Measurements from ENCODE around the gene SAXO1.

DNA sequence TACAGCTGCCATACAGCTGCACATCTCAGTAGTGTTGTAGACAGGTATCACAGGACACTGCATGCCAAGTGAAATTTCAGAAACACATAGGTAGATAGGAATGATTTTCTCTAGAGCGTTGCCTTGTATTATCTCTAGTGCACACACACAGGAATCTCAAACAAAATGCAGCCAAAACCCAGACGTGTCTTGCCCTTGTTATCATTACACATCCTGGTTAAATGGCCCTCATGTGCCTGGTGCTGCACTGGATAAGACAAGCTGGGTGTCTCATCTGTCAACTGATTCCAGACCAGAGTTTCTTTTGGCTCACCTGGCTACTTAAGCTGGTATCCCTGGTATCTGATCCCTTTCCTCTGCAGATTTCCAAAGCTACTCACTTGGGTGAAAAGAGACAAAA is 59.7 kb downstream of the SAXO1 start:
- TF ChIP-seq, protein P1, sequence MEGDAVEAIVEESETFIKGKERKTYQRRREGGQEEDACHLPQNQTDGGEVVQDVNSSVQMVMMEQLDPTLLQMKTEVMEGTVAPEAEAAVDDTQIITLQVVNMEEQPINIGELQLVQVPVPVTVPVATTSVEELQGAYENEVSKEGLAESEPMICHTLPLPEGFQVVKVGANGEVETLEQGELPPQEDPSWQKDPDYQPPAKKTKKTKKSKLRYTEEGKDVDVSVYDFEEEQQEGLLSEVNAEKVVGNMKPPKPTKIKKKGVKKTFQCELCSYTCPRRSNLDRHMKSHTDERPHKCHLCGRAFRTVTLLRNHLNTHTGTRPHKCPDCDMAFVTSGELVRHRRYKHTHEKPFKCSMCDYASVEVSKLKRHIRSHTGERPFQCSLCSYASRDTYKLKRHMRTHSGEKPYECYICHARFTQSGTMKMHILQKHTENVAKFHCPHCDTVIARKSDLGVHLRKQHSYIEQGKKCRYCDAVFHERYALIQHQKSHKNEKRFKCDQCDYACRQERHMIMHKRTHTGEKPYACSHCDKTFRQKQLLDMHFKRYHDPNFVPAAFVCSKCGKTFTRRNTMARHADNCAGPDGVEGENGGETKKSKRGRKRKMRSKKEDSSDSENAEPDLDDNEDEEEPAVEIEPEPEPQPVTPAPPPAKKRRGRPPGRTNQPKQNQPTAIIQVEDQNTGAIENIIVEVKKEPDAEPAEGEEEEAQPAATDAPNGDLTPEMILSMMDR (IDR thresholded peaks at IDR 0.05; ENCODE audit: poor library complexity, severe bottlenecking) = no peak
- TF ChIP-seq SMC3 (conservative IDR thresholded peaks at IDR 0.05; ENCODE audit: poor library complexity) (no peak), MXI1 (conservative IDR thresholded peaks at IDR 0.05; ENCODE audit: poor library complexity, severe bottlenecking) (no peak), POLR2AphosphoS5 (IDR thresholded peaks at IDR 0.05) (no peak), EZH2 (IDR thresholded peaks at IDR 0.05; ENCODE audit: borderline replicate concordance, insufficient read depth, low read length, poor library complexity, severe bottlenecking) (no peak), TAF1 (IDR thresholded peaks at IDR 0.05; ENCODE audit: low read depth) (no peak)
- TF ChIP-seq, protein P2, sequence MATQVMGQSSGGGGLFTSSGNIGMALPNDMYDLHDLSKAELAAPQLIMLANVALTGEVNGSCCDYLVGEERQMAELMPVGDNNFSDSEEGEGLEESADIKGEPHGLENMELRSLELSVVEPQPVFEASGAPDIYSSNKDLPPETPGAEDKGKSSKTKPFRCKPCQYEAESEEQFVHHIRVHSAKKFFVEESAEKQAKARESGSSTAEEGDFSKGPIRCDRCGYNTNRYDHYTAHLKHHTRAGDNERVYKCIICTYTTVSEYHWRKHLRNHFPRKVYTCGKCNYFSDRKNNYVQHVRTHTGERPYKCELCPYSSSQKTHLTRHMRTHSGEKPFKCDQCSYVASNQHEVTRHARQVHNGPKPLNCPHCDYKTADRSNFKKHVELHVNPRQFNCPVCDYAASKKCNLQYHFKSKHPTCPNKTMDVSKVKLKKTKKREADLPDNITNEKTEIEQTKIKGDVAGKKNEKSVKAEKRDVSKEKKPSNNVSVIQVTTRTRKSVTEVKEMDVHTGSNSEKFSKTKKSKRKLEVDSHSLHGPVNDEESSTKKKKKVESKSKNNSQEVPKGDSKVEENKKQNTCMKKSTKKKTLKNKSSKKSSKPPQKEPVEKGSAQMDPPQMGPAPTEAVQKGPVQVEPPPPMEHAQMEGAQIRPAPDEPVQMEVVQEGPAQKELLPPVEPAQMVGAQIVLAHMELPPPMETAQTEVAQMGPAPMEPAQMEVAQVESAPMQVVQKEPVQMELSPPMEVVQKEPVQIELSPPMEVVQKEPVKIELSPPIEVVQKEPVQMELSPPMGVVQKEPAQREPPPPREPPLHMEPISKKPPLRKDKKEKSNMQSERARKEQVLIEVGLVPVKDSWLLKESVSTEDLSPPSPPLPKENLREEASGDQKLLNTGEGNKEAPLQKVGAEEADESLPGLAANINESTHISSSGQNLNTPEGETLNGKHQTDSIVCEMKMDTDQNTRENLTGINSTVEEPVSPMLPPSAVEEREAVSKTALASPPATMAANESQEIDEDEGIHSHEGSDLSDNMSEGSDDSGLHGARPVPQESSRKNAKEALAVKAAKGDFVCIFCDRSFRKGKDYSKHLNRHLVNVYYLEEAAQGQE (IDR thresholded peaks at IDR 0.05; ENCODE audit: borderline replicate concordance) = no peak

Data from neural cell (in vitro differentiated cells).